Lung (tissue), 12 donors: ENCODE results near the gene THUMPD1. TPM values are rescaled to one million over a fixed set of nuclear protein-coding genes. Genes with fewer than 3 reads are reported as not detected.
A peak's percentile ranks its signal among the peaks of the same experiment; 100 is the strongest.

Experiments
- ATAC-seq: fragments of 200-7000 bp; cut with Tn5 transposase; one replicate; pipeline ENCODE4 v1.9.1; 2020; ENCODE audit warnings: moderate number of reproducible peaks; ENCODE audit not compliant: insufficient read depth, low FRiP score
- DNase-seq, 3 donors: peaks; one replicate each; pipeline ENCODE4 v3.0.0-alpha.2; 2013 to 2017
- H3K27ac ChIP-seq, 2 donors: one replicate each; pipeline ENCODE4 v1.5.1; 2013; ENCODE audit warnings: mild to moderate bottlenecking in 2 of 2, moderate library complexity in 2 of 2, control low read depth in 1 of 2, inconsistent platforms in 1 of 2, low read depth in 1 of 2, low read length in 1 of 2
- H3K27me3 ChIP-seq, 3 donors: one replicate each; pipeline ENCODE4 v1.5.1; 2013; ENCODE audit warnings: low read length in 2 of 3; ENCODE audit not compliant: control insufficient read depth in 3 of 3, insufficient read depth in 3 of 3
- H3K36me3 ChIP-seq, 4 donors: one replicate each; pipeline ENCODE4 v1.5.1; 2013; ENCODE audit warnings: low read length in 4 of 4, mild to moderate bottlenecking in 1 of 4, moderate library complexity in 1 of 4; ENCODE audit not compliant: control insufficient read depth in 4 of 4, insufficient read depth in 4 of 4
- H3K4me1 ChIP-seq, 5 donors: one replicate each; pipeline ENCODE4 v1.5.1; 2013; ENCODE audit warnings: low read length in 5 of 5, mild to moderate bottlenecking in 2 of 5, moderate library complexity in 1 of 5; ENCODE audit not compliant: control insufficient read depth in 5 of 5, insufficient read depth in 5 of 5
- H3K4me3 ChIP-seq: one replicate; pipeline ENCODE4 v1.5.1; 2013; ENCODE audit warnings: mild to moderate bottlenecking, control low read depth, moderate library complexity
- H3K9ac ChIP-seq, 2 donors: one replicate each; pipeline ENCODE4 v1.5.1; 2013; ENCODE audit warnings: low read length in 2 of 2, control low read depth in 1 of 2; ENCODE audit not compliant: insufficient read depth in 1 of 2
- H3K9me3 ChIP-seq, 4 donors: one replicate each; pipeline ENCODE4 v1.5.1; 2013; ENCODE audit warnings: low read length in 3 of 4, mild to moderate bottlenecking in 1 of 4, moderate library complexity in 1 of 4; ENCODE audit not compliant: control insufficient read depth in 4 of 4, insufficient read depth in 3 of 4
- WGBS, 2 donors: extraction: QIAGEN DNeasy Blood & Tissue Kit; methylation state at CpG; one replicate each; pipeline ENCODE4 v1.1.7; 2013; 5-methylcytosine and 5-hydroxymethylcytosine counted together
- polyA plus RNA-seq, 2 donors: library from polyadenylated mRNA; stranded (reverse); fragments of 200-250 nt; gene quantifications; one replicate each; pipeline ENCODE4 v1.2.1, GENCODE V29; 2013
- total RNA-seq, 2 donors: library from RNA; depleted of rRNA in 1 of 2; stranded (reverse); fragments of >200 nt in 1 of 2; gene quantifications; one replicate each; pipeline ENCODE4 v1.2.1, GENCODE V29; 2014 to 2021
- TF ChIP-seq, protein P1 (sequence below): IDR thresholded peaks from 2 replicates; pipeline ENCODE4 v1.5.1; 2012; ENCODE audit warnings: mild to moderate bottlenecking; ENCODE audit errors: control extremely low read depth, extremely low read depth
- donor health status: control.
- donor health status: control.
- donor health status: Bipolar disorder and iron deficiency.
- donor health status: healthy.
- donor health status: DM: yes; HTN: yes; CAD: no.

Gene THUMPD1
- total and polyA plus RNA-seq, 4 donors, result 16.2 to 64.1 (median 26.4) TPM

DNA sequence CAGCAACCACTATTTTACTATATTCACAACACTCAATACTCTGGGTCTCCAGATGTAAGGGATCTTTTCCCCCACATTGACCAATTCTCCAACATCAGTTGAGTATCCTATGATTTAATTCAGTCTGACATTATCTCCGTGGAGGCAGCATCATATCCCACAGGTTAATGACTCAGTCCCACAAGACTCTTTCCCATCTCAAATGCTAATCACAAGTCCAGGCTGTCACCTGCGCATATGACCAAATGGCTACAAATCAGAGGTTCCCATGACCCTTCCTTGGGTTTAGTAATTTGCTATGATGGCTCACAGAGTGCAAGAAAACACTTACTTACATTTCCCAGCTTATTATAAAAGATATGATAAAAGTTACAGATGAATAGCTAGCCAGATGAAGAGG, 40.9 kb upstream of the THUMPD1 start:
- no peak overlapping the region for H3K9ac ChIP-seq
- no peaks in the 10 kb centered on the region for H3K27me3 ChIP-seq
- H3K27ac ChIP-seq, result no peak overlapping the region
- no peak for DNase-seq
- TF ChIP-seq, protein P1, sequence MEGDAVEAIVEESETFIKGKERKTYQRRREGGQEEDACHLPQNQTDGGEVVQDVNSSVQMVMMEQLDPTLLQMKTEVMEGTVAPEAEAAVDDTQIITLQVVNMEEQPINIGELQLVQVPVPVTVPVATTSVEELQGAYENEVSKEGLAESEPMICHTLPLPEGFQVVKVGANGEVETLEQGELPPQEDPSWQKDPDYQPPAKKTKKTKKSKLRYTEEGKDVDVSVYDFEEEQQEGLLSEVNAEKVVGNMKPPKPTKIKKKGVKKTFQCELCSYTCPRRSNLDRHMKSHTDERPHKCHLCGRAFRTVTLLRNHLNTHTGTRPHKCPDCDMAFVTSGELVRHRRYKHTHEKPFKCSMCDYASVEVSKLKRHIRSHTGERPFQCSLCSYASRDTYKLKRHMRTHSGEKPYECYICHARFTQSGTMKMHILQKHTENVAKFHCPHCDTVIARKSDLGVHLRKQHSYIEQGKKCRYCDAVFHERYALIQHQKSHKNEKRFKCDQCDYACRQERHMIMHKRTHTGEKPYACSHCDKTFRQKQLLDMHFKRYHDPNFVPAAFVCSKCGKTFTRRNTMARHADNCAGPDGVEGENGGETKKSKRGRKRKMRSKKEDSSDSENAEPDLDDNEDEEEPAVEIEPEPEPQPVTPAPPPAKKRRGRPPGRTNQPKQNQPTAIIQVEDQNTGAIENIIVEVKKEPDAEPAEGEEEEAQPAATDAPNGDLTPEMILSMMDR, result no peak
- H3K4me3 ChIP-seq, result no peak overlapping the region
- WGBS, 2 donors, result 95 to 98% methylated on average over 2 of the region's 2 CpGs
- H3K36me3 ChIP-seq, result peaks cover 0 to 6% (median under 1%) of the 10 kb centered on the region in 4 donors
- no peaks in the 10 kb centered on the region for H3K4me1 ChIP-seq
- no peaks in the 10 kb centered on the region for H3K9me3 ChIP-seq
- no peak for ATAC-seq

DNA sequence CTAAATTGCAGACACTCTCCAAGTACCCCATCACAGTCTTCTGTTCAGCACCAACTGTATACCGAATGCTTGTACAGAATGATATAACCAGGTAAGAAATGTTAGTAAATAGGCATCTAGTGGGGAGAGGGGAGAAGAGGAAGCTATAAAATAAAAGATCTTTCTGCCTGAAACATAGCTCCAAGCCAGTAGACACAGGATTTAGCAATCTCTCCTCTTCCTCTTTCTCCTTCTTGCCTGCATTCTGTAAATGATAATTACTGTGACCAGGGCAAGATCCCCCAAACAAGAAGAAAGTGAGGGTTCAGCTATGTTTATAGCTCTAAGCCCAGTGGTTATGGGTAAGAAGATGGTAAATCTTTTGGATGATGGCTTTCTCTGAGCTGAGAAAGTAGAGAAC, 40.1 kb upstream of the THUMPD1 start:
- no peaks in the 10 kb centered on the region for H3K4me1 ChIP-seq
- no peak overlapping the region for H3K27ac ChIP-seq
- H3K9me3 ChIP-seq, result no peaks in the 10 kb centered on the region
- TF ChIP-seq, protein P1, result no peak
- WGBS, 2 donors, result 55 to 94% methylated on average over 1 of the region's 1 CpG
- DNase-seq (no peak), ATAC-seq (no peak)
- no peak overlapping the region for H3K4me3 ChIP-seq
- H3K36me3 ChIP-seq, result peaks cover 0 to 6% (median 1%) of the 10 kb centered on the region in 4 donors
- H3K9ac ChIP-seq, result no peak overlapping the region
- no peaks in the 10 kb centered on the region for H3K27me3 ChIP-seq

DNA sequence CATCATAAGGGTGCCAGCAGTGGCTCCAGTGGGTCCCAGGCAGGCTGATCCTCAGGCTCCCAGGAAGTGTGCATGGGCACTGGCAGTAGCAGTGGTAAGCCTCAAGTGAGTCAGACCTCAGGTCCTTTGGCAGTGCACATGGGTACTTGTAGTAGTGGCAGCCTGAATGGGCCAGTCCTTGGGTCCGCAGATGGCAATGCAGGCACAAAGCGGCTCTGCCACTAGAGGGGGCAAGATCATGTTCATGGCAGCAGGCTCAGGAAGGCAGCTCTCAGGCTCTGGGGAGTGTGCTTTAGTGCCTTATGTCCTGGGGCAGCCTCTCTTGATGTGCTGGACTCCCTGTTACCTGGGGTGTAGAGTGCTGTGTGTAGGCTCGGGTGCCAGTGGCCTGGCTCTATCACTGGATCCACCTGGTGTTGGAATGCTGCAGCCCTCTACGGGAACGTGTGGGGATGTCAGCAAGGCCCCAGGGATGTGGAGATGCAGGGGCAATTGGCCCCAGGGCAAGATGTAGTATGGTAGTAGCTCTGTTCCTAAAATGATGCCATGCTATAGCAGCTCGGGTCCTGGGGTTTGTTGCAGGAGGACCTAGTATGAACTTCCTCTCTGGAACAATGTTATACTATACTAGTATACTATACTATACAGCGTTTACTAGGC, 33.2 kb upstream of the THUMPD1 start:
- ATAC-seq, result peak; percentile 85
- H3K27ac ChIP-seq, result no peak overlapping the region
- H3K4me3 ChIP-seq, result no peak overlapping the region
- H3K4me1 ChIP-seq, result no peaks in the 10 kb centered on the region
- 72 to 85% methylated on average over 7 of the region's 7 CpGs for WGBS, 2 donors
- no peaks in the 10 kb centered on the region for H3K9me3 ChIP-seq
- DNase-seq, result peak; percentile 8 to 46 (median 37)
- TF ChIP-seq, protein P1, result no peak
- no peak overlapping the region for H3K9ac ChIP-seq
- peaks cover 0 to 5% (median 1%) of the 10 kb centered on the region in 4 donors for H3K36me3 ChIP-seq
- no peaks in the 10 kb centered on the region for H3K27me3 ChIP-seq

DNA sequence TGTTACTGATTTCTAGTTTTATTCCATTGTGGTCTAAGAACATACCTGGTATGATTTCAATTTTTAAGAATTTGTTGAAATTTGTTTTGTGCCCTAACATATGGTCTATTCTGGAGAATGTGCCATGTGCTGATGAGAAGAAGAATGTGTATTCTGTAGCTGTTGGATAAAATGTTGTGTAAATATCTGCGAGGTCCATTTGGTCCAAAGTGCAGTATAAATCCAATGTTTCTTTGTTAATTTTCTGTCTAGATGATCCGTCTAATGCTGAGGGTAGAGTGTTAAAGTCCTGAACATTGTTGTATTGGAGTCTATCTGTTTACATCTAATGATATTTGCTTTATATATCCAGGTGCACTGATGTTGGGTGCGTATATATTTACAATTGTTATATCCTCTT, 32.1 kb upstream of the THUMPD1 start:
- no peaks in the 10 kb centered on the region for H3K27me3 ChIP-seq
- no peaks in the 10 kb centered on the region for H3K9me3 ChIP-seq
- WGBS, 2 donors, result 87 to 91% methylated on average over 3 of the region's 3 CpGs
- DNase-seq (no peak), ATAC-seq (no peak)
- no peak overlapping the region for H3K4me3 ChIP-seq
- H3K9ac ChIP-seq, result no peak overlapping the region
- no peak overlapping the region for H3K27ac ChIP-seq
- H3K36me3 ChIP-seq, result peaks cover 0 to 3% (median under 1%) of the 10 kb centered on the region in 4 donors
- H3K4me1 ChIP-seq, result peaks cover 0 to 3% (median 0%) of the 10 kb centered on the region in 5 donors
- TF ChIP-seq, protein P1, result no peak
